NCI-H2196 (cell line): ENCODE results near the gene COL9A2.
A peak's percentile ranks its signal among the peaks of the same experiment; 100 is the strongest.
"Not testable (repeated sequence)": the region's sequence is repeated elsewhere in the genome, so short reads cannot be mapped to it uniquely, and the experiment has no call there.

Experiments
- DNase-seq: peaks from one replicate; lab custom pipeline; 2025; ENCODE audit not compliant: unreplicated experiment; lab: John Stamatoyannopoulos, UW

COL9A2 gene

GRCh38 chr1:40316595-40317393, at the start of gene COL9A2:
Gene COL9A2 (minus strand): TSS chr1:40317286. CDS start chr1:40317197, 89 bp downstream.
- DNase-seq: peak; percentile 43

GRCh38 chr1:40363721-40364120, 46.6 kb upstream of the COL9A2 start:
- no peak for DNase-seq

GRCh38 chr1:40362699-40363098, 45.6 kb upstream of the COL9A2 start:
- no peak for DNase-seq

- DNase-seq: no peak
Observed at GRCh38 chr1:40362199-40362598, 45.1 kb upstream of the COL9A2 start.

- no peak for DNase-seq
Observed at GRCh38 chr1:40361637-40362036, 44.6 kb upstream of the COL9A2 start.

GRCh38 chr1:40361201-40361600, 44.1 kb upstream of the COL9A2 start:
- no peak for DNase-seq

GRCh38 chr1:40360631-40361030, 43.5 kb upstream of the COL9A2 start:
- no peak for DNase-seq

GRCh38 chr1:40357625-40358024, 40.5 kb upstream of the COL9A2 start:
- no peak for DNase-seq

- DNase-seq: no peak
Observed at GRCh38 chr1:40353082-40353481, 36.0 kb upstream of the COL9A2 start.

- DNase-seq: no peak
Observed at GRCh38 chr1:40352126-40352525, 35.0 kb upstream of the COL9A2 start.

- no peak for DNase-seq
Observed at GRCh38 chr1:40351124-40351523, 34.0 kb upstream of the COL9A2 start.

- DNase-seq: no peak
Observed at GRCh38 chr1:40350391-40350790, 33.3 kb upstream of the COL9A2 start.

GRCh38 chr1:40344597-40344996, 27.5 kb upstream of the COL9A2 start:
- no peak for DNase-seq

- DNase-seq: not testable (repeated sequence)
Observed at GRCh38 chr1:40342381-40342717, 25.3 kb upstream of the COL9A2 start.

GRCh38 chr1:40341491-40342380, 24.6 kb upstream of the COL9A2 start:
- no peak for DNase-seq

- peak; percentile 16 for DNase-seq
Observed at GRCh38 chr1:40339420-40340323, 22.6 kb upstream of the COL9A2 start.

- DNase-seq: peak; percentile 79
Observed at GRCh38 chr1:40338745-40339419, 21.8 kb upstream of the COL9A2 start.

GRCh38 chr1:40337443-40337842, 20.4 kb upstream of the COL9A2 start:
- no peak for DNase-seq

- no peak for DNase-seq
Observed at GRCh38 chr1:40332695-40333094, 15.6 kb upstream of the COL9A2 start.

- not testable (repeated sequence) for DNase-seq
Observed at GRCh38 chr1:40331403-40331802, 14.3 kb upstream of the COL9A2 start.
